GM19025 (cell line): ENCODE data around the gene TAF1B.

Source experiments
- ATAC-seq: cut with Tn5 transposase; IDR thresholded peaks from one replicate; pipeline ENCODE4 v1.9.1; 2021; ENCODE audit warnings: mild to moderate bottlenecking, low read depth, moderate library complexity; ENCODE audit not compliant: unreplicated experiment

TAF1B gene

DNA sequence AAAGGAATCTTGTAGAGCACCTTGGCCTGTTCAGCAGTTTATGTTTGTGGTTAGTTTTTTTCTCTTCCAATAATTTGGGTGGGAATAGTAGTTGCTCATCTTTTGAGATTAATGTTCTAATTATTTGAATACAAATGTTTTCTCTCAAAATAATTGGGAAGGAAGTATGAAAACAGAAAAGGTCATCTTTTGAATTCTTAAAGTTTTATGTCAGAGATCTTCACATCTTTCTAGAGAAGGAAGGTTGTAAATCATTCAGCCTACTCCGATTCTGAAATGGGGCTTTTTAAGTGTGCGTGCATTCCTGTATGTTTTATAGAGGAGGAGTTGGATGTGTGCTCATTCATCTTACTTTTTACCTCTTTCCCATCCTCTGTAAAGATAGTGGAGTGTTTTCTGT, 137.2 kb downstream of the TAF1B start:
- no peak for ATAC-seq

DNA sequence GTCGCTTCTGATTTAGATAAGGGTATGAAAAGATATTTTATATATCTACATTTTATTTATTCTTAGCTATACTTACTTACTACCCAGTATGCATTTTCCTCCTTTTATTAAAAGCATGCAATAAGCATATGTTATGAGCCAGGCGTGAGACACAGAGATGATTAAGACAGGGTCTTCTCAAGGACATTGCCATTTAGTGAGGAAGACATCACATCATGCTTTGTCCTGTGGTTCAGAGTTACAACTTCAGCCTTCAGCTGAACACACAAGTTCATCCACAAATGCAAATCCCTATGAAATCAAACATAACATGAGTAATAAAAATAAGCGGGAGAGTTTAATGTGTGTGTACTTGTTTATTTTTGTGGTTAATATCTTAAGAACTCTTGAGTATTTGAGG, 138.4 kb downstream of the TAF1B start:
- no peak for ATAC-seq

GRCh38 chr2:9982248-9982647, 139.0 kb downstream of the TAF1B start:
- ATAC-seq: no peak

DNA sequence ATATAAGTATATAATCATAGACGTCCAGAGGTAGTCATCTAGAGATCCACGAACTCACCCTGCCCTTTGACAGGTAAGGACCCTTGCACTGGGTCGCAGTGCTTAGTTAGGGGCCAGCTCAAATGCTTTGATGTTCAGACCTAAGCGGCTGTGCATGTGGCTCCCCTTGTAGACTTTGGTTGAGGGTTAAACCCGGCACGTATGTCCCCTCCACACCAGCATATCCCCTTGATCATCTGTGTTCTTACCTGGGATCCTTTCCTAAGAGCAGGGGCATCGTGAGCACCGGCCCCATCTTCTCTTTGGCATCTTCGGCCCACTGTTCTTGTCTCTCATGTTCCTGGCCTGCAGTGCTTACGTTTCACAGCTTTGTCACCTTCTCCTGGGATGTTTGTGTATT, 139.6 kb downstream of the TAF1B start:
- ATAC-seq: no peak

DNA sequence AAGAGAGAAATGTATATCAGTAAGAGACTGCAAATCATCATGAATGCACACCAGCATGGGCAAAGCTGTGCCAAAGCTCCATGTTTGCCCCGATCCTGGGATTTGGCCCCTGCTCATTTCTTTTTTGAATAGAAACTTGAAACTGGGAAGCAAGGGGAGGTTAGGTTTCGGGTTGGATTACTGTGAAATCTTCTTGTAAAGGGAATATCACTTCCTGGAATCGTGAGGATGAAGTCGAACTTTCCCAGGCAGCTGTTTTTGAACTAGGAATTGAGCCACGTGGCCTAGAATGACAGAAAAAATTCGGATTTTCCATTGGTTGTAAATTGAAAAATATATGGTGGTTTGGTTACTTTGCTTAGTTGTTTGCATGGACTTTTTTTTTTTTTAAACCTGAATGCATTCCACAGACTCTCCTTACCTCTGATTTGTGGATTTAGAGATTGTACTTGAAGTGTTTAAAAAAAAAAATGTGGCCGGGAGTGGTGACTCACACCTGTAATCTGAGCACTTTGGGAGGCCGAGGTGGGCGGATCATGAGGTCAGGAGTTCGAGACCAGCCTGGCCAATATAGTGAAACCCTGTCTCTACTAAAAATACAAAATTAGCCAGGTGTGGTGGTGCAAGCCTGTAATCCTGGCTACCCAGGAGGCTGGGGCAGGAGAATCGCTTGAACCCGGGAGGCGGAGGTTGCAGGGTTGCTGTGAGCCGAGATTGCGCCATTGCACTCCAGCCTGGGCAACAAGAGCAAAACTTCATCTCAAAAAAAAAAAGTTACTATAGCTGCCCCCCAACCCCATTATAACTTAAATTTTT, 140.3 kb downstream of the TAF1B start:
- no peak for ATAC-seq
